ENCODE measurements around the gene FUT2.
A peak's percentile ranks its signal among the peaks of the same experiment; 100 is the strongest.
"Not testable (repeated sequence)": the region's sequence is repeated elsewhere in the genome, so short reads cannot be mapped to it uniquely, and the experiment has no call there.

FUT2 gene

GRCh38 chr19:48670699-48671445 lies 24.9 kb upstream of the FUT2 start:
- no peak for DNase-seq (ENCODE audit: low read depth in 3 of 3)

DNA sequence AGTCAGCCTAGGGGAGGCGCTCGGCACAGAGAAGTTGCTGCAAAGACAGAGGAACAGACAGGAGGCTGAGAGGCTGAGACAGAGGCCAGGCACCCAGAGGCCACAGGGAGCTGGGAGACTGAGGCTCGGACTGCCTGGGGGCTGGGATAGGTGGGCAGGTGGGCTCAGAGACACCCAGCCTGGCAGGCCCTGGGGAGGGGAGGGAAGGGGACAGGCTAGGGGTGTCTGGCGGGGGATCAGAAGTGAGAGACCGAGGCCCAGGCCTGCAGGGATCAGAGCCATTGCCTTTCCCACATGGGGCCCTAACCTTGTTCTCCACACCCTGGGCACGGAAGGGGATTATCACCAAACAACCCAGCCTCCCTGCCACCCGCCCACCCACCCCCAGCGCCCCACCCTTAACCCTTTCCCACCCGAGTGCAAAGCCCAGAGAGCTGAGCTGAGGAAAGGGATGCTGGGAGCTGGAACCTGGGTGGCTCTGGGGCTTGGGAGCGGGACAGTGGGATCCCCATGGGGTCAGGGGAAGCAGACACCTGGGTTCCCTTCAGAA lies 24.2 kb upstream of the FUT2 start:
- no peak for DNase-seq (ENCODE audit: low read depth in 3 of 3)

GRCh38 chr19:48672994-48673393 lies 22.8 kb upstream of the FUT2 start, which contains the start of gene NTN5:
TSS of gene NTN5 (minus strand) at chr19:48673017. CDS start at chr19:48670986, 2,031 bp downstream.
- DNase-seq (ENCODE audit: low read depth in 3 of 3) = no peak

DNA sequence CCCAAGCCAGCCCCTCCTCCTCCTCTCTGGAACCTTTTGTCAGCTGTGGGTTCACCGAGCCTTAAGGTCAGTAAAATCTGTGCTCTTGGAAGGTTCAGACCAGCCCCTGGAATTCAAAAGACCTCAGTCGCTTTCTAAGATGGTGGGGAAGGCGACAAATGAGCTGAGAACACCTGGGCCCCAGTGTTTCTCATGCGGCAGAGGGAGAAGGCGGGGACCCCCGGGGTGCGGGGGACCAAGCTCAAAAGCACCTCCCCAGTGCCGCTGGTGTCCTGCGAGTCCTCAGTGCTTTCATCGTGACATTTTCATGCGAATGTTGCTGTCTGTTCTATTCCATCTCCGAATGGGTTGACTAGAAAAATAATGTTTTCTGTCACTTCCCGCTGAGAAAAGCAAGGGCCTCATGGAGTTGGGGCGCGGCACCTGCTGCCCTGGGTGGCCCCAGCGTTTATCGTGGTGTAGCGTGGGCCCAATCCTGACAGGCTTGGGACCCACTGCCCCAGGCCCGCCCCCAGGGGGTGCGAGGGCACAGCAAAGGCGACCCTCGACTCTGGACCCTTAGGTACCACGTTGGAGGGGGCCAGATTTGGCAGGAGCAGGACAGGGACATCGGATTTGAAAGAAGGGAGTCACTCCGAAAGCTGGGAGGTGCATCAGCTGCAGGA lies 22.2 kb upstream of the FUT2 start:
- no peak for DNase-seq (ENCODE audit: low read depth in 3 of 3)

- no peak for DNase-seq (ENCODE audit: low read depth in 3 of 3)
These were observed 21.5 kb upstream of the FUT2 start for GRCh38 chr19:48674216-48674809.

DNA sequence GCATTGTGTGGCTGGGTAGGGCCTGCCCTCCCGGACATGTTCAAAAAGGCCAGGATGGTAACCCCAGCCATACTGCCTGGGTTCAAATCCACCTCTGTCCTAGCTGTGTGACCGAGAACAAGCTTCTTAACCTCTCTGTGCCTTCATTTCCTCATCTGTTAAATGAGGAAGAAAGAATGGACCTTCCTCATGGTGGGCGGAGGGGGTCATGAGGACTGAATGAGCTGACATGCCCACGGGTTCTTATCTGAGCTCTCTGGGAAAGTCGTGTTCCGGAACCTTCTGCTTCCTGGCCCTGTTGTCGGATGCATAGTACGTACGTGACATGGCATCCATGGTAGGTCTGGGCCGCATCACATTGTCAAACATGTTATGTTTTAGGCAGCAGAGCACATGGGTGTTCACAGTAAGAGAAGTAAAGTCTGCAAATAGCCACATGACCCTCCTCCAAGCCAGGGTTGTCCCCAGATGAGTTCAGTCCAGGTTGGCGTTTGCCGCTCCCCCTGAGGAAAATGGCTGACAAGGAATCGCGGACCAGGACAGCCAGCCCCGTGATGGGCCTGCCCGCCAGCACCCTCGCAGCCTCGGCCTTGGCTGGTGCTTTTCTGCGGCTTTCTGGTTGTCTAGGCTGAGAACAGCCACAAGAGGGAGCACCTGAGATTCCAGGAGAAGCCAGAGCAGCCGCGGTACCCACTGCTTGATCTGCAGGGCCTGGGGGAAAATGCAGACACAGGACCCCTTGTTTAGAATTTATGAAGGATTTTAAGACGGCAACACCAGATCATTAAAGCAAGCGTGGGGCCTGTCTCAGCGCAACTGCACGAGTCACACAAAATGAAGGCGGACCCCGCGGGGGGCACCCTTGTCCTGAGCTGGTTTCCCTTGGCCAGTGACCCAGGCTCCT lies 20.6 kb upstream of the FUT2 start:
- peak; percentile 63 to 69 (median 69) for DNase-seq (ENCODE audit: low read depth in 3 of 3)

DNA sequence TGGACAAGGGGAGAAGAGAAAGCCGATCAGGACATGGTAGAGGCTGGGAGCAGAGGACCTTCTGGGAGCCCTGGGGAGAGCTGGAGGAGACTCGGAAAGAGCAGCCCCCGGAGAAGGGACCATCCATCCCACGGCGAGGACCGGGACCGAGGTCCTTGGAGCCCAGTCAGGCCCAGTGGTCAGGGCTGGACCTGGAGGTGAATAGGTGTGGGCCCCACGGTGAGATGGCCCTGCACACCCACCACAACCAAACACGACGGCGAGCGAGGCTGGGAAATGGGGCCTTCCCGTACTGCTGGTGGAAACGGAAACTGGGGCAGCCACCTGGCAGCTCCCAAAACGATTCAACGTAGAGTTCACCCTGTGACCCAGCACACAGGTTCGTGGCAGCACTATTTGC lies 19.3 kb upstream of the FUT2 start:
- no peak for DNase-seq (ENCODE audit: low read depth in 3 of 3)

DNA sequence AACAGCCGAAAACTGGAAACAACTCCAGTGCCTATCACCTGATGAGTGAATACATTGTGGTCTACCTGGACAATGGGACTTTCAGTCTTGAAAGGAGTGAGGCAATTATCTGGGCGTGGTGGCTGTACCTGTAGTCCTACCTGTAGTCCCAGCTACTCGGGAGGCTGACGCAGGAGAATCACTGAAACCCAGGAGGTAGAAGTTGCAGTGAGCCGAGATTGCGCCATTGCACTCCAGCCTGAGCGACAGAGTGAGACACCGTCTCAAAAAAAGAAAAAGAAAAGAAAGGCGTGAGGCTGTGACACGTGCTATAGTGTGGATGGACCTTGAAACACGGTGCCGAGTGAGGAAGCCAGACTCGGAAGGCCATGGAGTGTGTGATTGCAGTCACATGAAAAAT lies 18.9 kb upstream of the FUT2 start:
- DNase-seq (ENCODE audit: low read depth in 3 of 3) = no peak

- DNase-seq (ENCODE audit: low read depth in 3 of 3) = no peak
These were observed 17.6 kb upstream of the FUT2 start for GRCh38 chr19:48678201-48678600.

- not testable (repeated sequence) for DNase-seq (ENCODE audit: low read depth in 3 of 3)
These were observed 15.8 kb upstream of the FUT2 start for GRCh38 chr19:48680006-48680405.

DNA sequence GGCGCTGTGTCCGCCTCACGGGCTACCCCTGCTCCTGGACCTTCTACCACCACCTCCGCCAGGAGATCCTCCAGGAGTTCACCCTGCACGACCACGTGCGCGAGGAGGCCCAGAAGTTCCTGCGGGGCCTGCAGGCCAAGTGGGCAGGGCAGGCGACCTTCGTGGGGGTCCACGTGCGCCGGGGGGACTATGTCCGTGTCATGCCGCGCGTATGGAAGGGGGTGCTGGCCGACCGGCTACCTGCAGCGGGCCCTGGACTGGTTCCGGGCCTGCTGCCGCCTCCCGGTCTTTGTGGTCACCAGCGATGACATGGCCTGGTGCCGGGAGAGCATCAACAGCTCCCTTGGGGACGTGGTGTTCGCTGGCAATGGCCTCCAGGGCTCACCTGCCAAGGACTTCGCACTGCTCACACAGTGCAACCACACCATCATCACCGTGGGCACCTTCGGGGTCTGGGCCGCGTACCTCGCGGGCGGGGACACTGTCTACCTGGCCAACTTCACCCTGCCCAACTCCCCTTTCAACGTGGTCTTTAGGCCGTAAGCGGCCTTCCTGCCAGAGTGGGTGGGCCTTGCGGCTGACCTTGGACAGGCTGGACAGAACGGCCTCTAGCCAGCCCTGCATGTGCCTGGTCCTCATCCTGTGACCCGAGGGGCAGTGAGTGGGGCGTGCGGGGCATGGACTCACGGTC lies 15.2 kb upstream of the FUT2 start:
- no peak for DNase-seq (ENCODE audit: low read depth in 3 of 3)

DNA sequence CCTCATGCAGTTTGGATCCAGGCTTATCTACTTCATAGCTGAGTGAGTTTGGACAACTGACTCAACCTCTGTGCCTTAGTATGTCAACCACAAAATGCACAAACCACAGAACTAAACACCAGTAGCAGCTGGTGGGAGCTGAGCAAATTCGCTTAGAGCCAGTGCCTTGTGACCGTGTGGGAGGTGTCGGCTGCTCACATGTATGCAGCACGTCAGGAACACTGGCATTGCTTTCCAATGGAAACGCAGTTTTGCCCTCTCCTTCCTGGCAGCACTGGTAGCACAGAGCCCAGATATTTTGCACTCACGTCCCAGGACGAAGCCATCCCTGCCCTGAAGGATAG lies 14.7 kb upstream of the FUT2 start:
- no peak for DNase-seq (ENCODE audit: low read depth in 3 of 3)

DNA sequence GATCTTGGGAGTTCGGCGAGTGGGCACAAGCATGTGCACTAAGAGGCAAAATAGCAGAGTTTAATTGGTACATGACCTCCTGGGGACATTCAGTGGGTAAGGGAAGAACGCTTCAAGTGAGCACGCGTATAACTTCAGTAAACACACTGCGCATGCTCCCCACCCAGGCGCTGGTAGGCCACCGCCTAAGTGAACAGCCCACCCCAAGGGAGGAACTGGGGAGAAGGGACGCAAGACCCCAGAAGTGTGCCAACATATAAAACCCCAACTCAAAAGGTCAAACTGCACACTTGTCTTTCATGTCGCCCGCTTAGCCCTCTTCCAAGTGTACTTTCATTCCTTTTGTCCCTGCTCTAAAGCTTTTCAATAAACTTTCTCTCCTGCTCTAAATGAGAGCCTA lies 12.4 kb upstream of the FUT2 start:
- DNase-seq (ENCODE audit: low read depth in 3 of 3) = no peak

- no peak for DNase-seq (ENCODE audit: low read depth in 3 of 3)
These were observed 10.2 kb upstream of the FUT2 start for GRCh38 chr19:48685583-48685982.

GRCh38 chr19:48686088-48686487 lies 9.7 kb upstream of the FUT2 start:
- no peak for DNase-seq (ENCODE audit: low read depth in 3 of 3)

DNA sequence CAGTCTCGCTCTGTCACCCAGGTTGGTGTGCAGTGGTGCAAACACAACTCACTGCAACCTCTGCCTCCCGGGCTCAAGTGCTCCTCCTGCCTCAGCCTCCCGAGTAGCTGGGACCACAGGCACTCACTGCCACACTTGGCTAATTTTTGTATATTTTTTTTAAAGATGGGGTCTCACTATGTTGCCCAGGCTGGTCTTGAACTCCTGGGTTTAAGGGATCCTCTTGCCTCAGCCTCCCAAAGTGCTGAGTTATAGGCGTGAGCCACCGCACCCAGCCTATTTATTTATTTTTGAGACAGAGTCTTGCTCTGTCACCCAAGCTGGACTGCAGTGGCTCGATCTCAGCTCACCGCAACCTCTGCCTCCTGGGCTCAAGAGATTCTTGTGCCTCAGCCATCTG lies 9.1 kb upstream of the FUT2 start:
- not testable (repeated sequence) for DNase-seq (ENCODE audit: low read depth in 3 of 3)

DNA sequence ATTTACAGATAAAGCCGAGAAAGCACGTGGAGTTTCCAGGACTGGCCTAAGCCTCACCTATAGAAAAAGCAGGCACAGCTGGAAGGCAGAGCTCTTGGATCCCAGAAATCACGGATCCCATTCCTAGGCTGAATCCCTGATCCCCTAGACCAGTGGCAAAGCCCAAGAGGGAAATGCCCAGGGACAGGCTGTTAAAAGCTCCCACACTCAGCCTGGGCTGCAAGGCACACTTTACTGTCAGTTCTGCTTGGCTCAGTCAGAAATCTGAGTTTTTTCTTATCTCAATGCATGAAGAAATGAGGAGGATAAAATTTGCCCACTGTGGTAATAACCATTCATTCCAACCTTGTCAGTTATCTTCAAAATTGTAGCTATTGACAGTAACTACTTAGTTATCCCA lies 8.0 kb upstream of the FUT2 start:
- DNase-seq (ENCODE audit: low read depth in 3 of 3) = no peak

DNA sequence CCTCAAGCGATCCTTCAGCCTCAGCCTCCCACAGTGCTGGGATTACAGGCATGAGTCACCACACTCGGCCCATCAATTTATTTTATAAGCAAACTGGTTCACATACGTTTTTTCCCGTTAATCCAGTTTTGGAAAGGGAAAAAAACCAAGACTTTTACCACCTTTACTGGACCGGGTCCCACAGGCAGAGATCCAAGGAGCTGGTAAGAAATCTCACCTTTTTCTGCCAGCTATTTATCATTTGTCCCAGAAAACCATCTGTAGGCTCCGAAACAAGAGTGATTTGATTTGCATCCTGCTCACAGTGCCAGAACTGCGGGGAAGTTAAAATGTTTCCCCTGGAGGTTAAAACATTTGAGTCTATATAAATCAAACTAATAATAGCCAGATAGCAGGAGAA lies 6.3 kb upstream of the FUT2 start:
- no peak for DNase-seq (ENCODE audit: low read depth in 3 of 3)

- not testable (repeated sequence) for DNase-seq (ENCODE audit: low read depth in 3 of 3)
These were observed 2.1 kb upstream of the FUT2 start for GRCh38 chr19:48693629-48694028.

GRCh38 chr19:48696353-48697010 lies 711 bp downstream of the FUT2 start:
- no peak for DNase-seq (ENCODE audit: low read depth in 3 of 3)

DNA sequence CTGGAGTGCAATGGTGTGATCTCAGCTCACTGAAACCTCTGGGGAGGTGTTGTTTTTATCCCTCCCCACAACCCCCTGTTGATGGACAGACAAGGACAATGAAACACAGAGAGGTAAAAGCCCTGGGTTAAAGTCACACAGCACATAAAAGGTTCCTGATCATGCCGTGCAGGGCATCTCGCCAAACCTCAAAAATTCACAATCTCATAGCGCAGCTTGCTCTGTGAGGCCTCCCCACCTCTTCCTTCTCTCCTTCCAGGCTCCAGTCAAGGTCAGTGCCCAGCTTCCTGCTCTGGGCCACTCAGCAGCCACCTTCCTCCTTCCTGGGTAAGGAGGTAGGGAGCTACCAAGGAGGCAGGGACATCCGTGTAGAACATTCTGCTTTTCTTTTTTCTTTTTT lies 2.3 kb downstream of the FUT2 start:
- DNase-seq (ENCODE audit: low read depth in 3 of 3) = no peak
